Right lobe of liver (tissue), 6 donors: Measurements from ENCODE around the gene TLX3. TPM values are rescaled to one million over a fixed set of nuclear protein-coding genes. Genes with fewer than 3 reads are reported as not detected.

Experiments
- ATAC-seq, 4 donors: fragments of 200-7000 bp; cut with Tn5 transposase; one replicate each; pipeline ENCODE4 v1.9.1; 2020; ENCODE audit warnings: mild to moderate bottlenecking in 4 of 4, moderate library complexity in 4 of 4
- DNase-seq, 3 donors: peaks; one replicate each; pipeline ENCODE4 v3.0.0-alpha.2; 2020
- H3K27ac ChIP-seq, 3 donors: fragments of 200-600 bp; one replicate each; pipeline ENCODE4 v1.8.0; 2022
- H3K27me3 ChIP-seq, 2 donors: fragments of 200-600 bp; one replicate each; pipeline ENCODE4 v1.8.0; 2022
- H3K36me3 ChIP-seq, 4 donors: fragments of 200-600 bp; sonication (generic) in 1 of 4; one replicate each; pipeline versions ENCODE4 v1.5.1 to v1.8.0; 2017 to 2022; ENCODE audit warnings: control low read depth in 1 of 4
- H3K4me1 ChIP-seq, 4 donors: fragments of 200-600 bp; sonication (generic) in 1 of 4; one replicate each; pipeline versions ENCODE4 v1.5.1 to v1.8.0; 2017 to 2022; ENCODE audit warnings: control low read depth in 1 of 4
- H3K4me3 ChIP-seq, 3 donors: fragments of 200-600 bp; one replicate each; pipeline ENCODE4 v1.8.0; 2022
- H3K9me3 ChIP-seq, 4 donors: fragments of 200-600 bp; sonication (generic) in 1 of 4; one replicate each; pipeline versions ENCODE4 v1.5.1 to v1.8.0; 2017 to 2022; ENCODE audit warnings: control low read depth in 1 of 4
- CTCF ChIP-seq, 4 donors: fragments of 200-600 bp in 3 of 4; fragments of 450-650 bp in 1 of 4; IDR thresholded peaks; one replicate each; pipeline versions ENCODE4 v1.5.1 to v1.8.0; 2016 to 2022; ENCODE audit warnings: antibody characterized with exemption in 4 of 4, mild to moderate bottlenecking in 2 of 4
- POLR2A ChIP-seq: fragments of 450-650 bp; IDR thresholded peaks from one replicate; pipeline ENCODE4 v1.6.1; 2017; ENCODE audit warnings: antibody characterized with exemption, mild to moderate bottlenecking
- WGBS: methylation state at CpG from one replicate; pipeline ENCODE4 v1.1.6; 2018; ENCODE audit warnings: low coverage, low lambda C conversion rate; ENCODE audit not compliant: insufficient coverage; ENCODE audit errors: missing lambda C conversion rate; 5-methylcytosine and 5-hydroxymethylcytosine counted together
- intact Hi-C, 2 donors: fragments of 100-400 bp; cut with DNase I; formaldehyde crosslinking; loops; one replicate each; pipeline versions ENCODE4 v1.11.2 to v1.14.1; 2022
- total RNA-seq, 6 experiments: library from RNA; depleted of rRNA in 2 of 6; stranded (reverse); fragments of >200 nt in 2 of 6; fragmentation: NEBNext Ultra II Directional in 3 of 6; extraction: Animal tissue kit (Norgen Biotek cat#: 25700) in 3 of 6; gene quantifications; one replicate each; pipeline versions ENCODE4 v1.1.0 to v1.2.4, GENCODE V29; 2016 to 2023
- donor health status: DM: no; HTN: yes; CAD: no.
- donor health status: DM: no; HTN: no; CAD: no.
- donor health status: DM: no; HTN: no; CAD: no.
- donor health status: DM: no; HTN: yes; CAD: no.
- donor health status: DM: no; HTN: yes; CAD: no.

Gene TLX3
- total RNA-seq, 6 experiments from 2014 or later, result not detected

GRCh38 chr5:171299228-171299627 lies 9.8 kb upstream of the TLX3 start:
- Histone ChIP-seq H3K27me3 (no peaks in the 10 kb centered on the region), H3K4me1 (no peaks in the 10 kb centered on the region), H3K36me3 (no peaks in the 10 kb centered on the region), H3K4me3 (no peak overlapping the region), H3K9me3 (no peaks in the 10 kb centered on the region), H3K27ac (no peak overlapping the region)
- intact Hi-C loops, result no loop called here
- WGBS, result 82% methylated on average over 3 of the region's 4 CpGs
- DNase-seq (no peak), ATAC-seq (no peak)
- no peak for TF ChIP-seq POLR2A
- no peak for TF ChIP-seq CTCF (IDR thresholded peaks at IDR 0.05)

- no peak for TF ChIP-seq CTCF (IDR thresholded peaks at IDR 0.05)
- TF ChIP-seq POLR2A, result no peak
- Histone ChIP-seq H3K9me3 (no peaks in the 10 kb centered on the region), H3K4me1 (no peaks in the 10 kb centered on the region), H3K36me3 (no peaks in the 10 kb centered on the region), H3K27ac (no peak overlapping the region), H3K27me3 (no peaks in the 10 kb centered on the region), H3K4me3 (no peak overlapping the region)
- ATAC-seq (no peak), DNase-seq (no peak)
- 78% methylated on average over 2 of the region's 2 CpGs for WGBS
- intact Hi-C loops, result no loop called here
Measured at GRCh38 chr5:171299851-171300250, 9.2 kb upstream of the TLX3 start.

- Histone ChIP-seq H3K4me1 (no peaks in the 10 kb centered on the region), H3K36me3 (no peaks in the 10 kb centered on the region), H3K27me3 (no peaks in the 10 kb centered on the region), H3K27ac (no peak overlapping the region), H3K9me3 (no peaks in the 10 kb centered on the region), H3K4me3 (no peak overlapping the region)
- ATAC-seq, result no peak
- WGBS, result no CpG with 5 or more reads among the region's 7 CpGs
- TF ChIP-seq CTCF (IDR thresholded peaks at IDR 0.05), result no peak
- DNase-seq, result no peak
- intact Hi-C loops, result no loop called here
Measured at GRCh38 chr5:171300358-171300757, 8.7 kb upstream of the TLX3 start.

- Histone ChIP-seq H3K36me3 (no peaks in the 10 kb centered on the region), H3K27ac (no peak overlapping the region), H3K4me1 (peaks cover 0 to 19% (median 0%) of the 10 kb centered on the region in 4 donors), H3K27me3 (peaks cover 12 to 42% of the 10 kb centered on the region in 2 donors), H3K9me3 (no peaks in the 10 kb centered on the region), H3K4me3 (no peak overlapping the region)
- 36% methylated on average over 5 of the region's 6 CpGs for WGBS
- intact Hi-C loops, result no loop called here
- no peak for TF ChIP-seq POLR2A
- DNase-seq (no peak), ATAC-seq (no peak)
Measured at GRCh38 chr5:171306166-171306565, 2.9 kb upstream of the TLX3 start.

- no peak for DNase-seq
- Histone ChIP-seq H3K4me1 (peaks cover 0 to 27% (median 0%) of the 10 kb centered on the region in 4 donors), H3K27ac (no peak overlapping the region), H3K9me3 (no peaks in the 10 kb centered on the region), H3K36me3 (no peaks in the 10 kb centered on the region), H3K27me3 (peaks cover 13 to 49% of the 10 kb centered on the region in 2 donors), H3K4me3 (no peak overlapping the region)
- TF ChIP-seq POLR2A (no peak), CTCF (IDR thresholded peaks at IDR 0.05) (no peak)
- no peak for ATAC-seq
- WGBS, result 10% methylated on average over 7 of the region's 10 CpGs
- intact Hi-C loops, result no loop called here
Measured at GRCh38 chr5:171306781-171307591, 2.1 kb upstream of the TLX3 start.
